Esophagus squamous epithelium (tissue), 4 donors: ENCODE measurements around the gene PIP4K2C.

Experiments
- CTCF ChIP-seq, 6 experiments: fragments of 450-650 bp in 4 of 6; fragments of 200-600 bp in 2 of 6; sonication (generic) in 2 of 6; IDR thresholded peaks; one replicate each; pipeline ENCODE4 v1.5.1; 2016 to 2019; ENCODE audit warnings: antibody characterized with exemption in 6 of 6, mild to moderate bottlenecking in 4 of 6, moderate library complexity in 4 of 6
- POLR2A ChIP-seq, 4 donors: fragments of 450-650 bp; IDR thresholded peaks; one replicate each; pipeline ENCODE4 v1.6.1; 2017; ENCODE audit warnings: antibody characterized with exemption in 4 of 4, mild to moderate bottlenecking in 4 of 4, moderate library complexity in 3 of 4

- TF ChIP-seq CTCF (IDR thresholded peaks at IDR 0.05): no peak
- no peak for TF ChIP-seq POLR2A (IDR thresholded peaks at IDR 0.05)
These were observed 39.2 kb upstream of the PIP4K2C start for GRCh38 chr12:57551637-57552305.
